ENCODE measurements around the gene BOK.
A peak's percentile ranks its signal among the peaks of the same experiment; 100 is the strongest.
"Not testable (repeated sequence)": the region's sequence is repeated elsewhere in the genome, so short reads cannot be mapped to it uniquely, and the experiment has no call there.

BOK gene

GRCh38 chr2:241559323-241560161 is 997 bp downstream of the BOK start:
- peak; percentile 18 for DNase-seq (ENCODE audit: low read depth)

- DNase-seq (ENCODE audit: low read depth) = no peak
These were observed 1.8 kb downstream of the BOK start for GRCh38 chr2:241560162-241560882.

DNA sequence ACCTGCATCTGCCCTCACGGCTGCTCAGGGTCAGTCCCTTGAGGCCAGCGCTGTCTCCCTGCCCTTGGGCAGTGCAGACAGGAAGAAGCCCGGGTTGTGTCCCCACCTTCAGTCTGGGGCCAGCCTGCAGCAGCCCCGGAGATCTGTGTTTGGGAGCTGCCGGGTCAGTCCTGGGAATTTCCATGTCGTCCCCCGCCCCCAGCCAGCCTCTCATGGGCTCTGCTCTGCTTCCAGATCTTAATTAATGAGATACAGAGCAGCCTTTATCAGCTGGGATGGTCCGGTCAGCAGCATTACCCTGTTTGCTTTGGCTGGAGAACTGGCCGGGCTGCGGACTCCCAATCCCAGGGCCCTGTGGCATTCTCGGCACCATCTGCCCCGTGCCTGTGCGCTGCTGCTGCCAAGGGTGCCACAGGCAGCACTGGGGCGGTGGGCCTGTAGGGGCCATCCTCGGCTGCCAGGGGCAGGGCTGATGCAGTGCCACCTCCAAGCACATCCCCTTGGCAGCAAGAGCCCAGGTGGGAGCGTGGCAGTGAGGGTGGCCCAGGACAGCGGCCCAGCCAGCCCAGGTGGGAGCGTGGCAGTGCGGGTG is 2.4 kb downstream of the BOK start:
- no peak for DNase-seq (ENCODE audit: low read depth)

- DNase-seq (ENCODE audit: low read depth) = no peak
These were observed 3.3 kb downstream of the BOK start for GRCh38 chr2:241561832-241562231.

GRCh38 chr2:241562269-241562891 is 3.8 kb downstream of the BOK start:
- DNase-seq (ENCODE audit: low read depth) = no peak

DNA sequence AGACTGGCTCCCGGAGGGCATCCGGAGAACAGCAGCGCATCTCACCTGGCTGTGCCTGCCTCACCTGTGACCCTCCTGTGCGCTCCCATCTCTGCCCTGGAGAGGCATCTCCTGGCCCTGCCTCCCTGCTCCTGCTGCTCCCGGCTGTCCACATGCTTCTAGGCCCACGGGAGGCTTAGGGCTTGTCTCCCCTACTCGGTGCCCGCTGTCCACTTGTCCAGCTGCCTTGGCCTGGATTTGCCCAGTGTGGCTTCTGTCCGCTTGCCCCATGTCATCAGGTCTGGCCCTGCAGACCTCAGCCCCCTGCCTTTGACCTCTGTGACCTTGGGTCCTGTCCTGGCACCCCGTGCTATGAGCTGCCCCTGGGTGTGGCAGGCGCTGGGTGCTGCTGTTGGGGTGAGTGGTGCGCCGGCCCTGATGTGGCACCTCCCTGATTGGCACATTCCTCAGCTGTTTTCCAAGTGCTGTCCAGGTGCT is 4.5 kb downstream of the BOK start:
- no peak for DNase-seq (ENCODE audit: low read depth)

GRCh38 chr2:241563571-241563980 is 5.0 kb downstream of the BOK start:
- no peak for DNase-seq (ENCODE audit: low read depth)

- no peak for DNase-seq (ENCODE audit: low read depth)
These were observed 5.5 kb downstream of the BOK start for GRCh38 chr2:241563981-241564595.

DNA sequence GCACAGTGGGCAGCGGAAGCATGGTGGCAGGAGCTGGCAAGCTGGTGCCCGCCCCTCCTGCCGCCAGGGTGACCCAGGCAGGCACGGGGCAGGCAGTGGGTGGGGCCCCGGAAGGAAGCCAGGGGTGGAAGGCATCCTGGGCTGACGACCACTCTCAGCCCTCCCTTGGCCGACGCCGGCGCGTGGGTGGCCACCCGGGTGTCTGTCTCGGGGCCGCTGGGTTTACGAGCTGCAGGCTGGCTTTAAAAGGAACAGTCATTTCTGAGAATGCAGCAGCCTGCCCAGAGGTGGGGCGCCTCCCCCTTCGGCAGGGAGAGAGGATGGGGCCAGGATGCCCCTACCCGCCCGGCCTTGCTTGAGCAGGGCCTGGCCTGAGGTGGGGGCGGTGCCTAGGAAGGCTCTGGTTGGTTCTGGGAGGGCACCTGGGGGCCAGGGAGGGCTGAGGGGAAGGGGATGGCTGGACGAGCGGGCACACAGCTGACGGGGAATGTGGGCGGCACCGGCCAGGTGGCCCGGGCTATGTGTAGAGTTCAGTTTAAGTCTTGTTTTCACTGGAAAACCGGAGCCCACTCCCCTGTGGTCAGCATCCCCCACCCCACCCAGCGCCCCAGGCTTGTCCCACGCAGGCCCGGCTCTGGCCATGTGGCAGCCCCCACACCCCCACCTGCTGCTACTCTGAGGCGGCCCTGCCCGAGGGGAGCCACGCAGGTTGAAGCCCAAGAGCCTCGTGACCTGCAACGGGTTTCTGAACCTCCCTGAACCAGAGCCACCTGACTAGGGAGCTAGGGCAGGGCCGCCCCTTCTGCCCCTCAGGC is 6.3 kb downstream of the BOK start:
- DNase-seq (ENCODE audit: low read depth) = no peak

DNA sequence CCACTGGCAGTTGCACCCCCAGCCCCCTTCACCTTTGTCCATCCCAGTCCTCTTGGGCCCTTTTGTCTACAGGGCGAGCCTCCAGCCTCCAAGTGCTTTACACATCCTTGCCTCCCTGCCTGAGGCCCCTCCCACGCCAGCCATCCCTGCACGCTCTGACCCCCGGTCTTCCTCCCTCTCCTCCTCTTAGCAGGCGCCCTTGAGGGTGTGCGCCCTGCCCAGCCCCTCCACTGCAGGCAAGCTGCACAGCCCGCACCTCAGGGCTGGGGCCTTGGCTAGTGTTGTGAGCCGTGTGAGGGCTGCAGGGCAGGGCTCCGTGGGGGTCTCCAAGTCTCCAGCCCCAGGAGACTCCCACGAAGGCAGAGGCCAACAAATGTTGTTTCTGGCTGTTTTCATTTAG is 6.9 kb downstream of the BOK start:
- DNase-seq (ENCODE audit: low read depth) = no peak

GRCh38 chr2:241566021-241566420 is 7.5 kb downstream of the BOK start:
- DNase-seq (ENCODE audit: low read depth) = not testable (repeated sequence)

- no peak for DNase-seq (ENCODE audit: low read depth)
These were observed 7.9 kb downstream of the BOK start for GRCh38 chr2:241566468-241566867.

- not testable (repeated sequence) for DNase-seq (ENCODE audit: low read depth)
These were observed 8.7 kb downstream of the BOK start for GRCh38 chr2:241567266-241567665.

DNA sequence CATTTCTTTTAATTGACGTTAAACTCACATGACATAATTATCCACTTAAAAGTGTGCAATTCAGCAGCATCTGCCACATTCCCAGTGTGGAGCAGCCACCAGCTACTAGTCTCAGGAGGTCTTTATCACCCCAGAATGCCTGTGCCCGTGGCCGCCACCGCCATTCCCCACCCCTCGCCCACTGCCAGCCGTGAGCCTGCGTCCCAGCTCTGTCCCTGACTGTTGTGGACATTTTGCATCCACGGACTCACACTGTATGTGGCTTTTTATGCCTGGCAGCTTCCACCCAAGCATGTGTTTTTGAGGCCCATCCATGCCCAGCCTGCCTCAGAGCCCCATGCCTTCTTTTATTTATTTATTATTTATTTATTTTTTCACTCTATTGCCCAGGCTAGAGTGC is 9.2 kb downstream of the BOK start:
- no peak for DNase-seq (ENCODE audit: low read depth)

- DNase-seq (ENCODE audit: low read depth) = no peak
These were observed 10.2 kb downstream of the BOK start for GRCh38 chr2:241568726-241569125.

- no peak for DNase-seq (ENCODE audit: low read depth)
These were observed 11.3 kb downstream of the BOK start for GRCh38 chr2:241569831-241570281.

GRCh38 chr2:241570961-241571581 is 12.5 kb downstream of the BOK start:
- no peak for DNase-seq (ENCODE audit: low read depth)

DNA sequence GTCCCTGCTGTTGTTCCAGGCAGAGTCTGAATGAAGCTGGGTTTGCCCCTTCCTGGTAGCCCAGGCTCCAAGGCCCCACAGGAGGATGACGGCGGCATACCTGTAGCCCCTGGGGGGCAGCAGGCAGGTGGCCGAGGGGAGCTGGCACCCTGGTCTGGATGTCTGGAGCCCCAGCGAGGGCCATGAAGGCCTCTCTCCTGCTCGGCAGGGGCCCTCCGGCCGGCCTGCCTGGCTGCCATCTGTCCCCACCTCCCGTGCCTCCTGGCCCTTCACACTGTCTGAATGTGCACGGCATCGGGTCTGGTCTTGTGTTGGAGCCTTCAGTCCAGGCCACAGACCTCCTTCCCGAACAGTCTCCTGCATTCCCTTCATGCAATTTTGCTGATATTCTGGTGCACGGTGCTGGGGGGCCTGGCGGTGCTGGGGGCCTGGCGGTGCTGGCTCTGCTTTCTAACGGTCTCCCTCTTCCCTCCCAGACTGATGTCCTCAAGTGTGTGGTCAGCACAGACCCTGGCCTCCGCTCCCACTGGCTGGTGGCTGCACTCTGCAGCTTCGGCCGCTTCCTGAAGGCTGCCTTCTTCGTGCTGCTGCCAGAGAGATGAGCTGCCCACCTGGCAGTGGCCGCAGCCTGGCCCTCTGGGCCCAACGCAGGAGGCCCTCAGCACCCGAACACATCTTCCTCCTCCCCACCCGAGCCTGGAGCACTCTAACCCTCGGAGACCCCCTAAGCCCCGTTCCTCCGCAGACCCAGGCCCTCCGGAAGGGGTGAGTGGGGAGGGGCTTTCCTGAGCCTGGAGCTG is 13.5 kb downstream of the BOK start:
- no peak for DNase-seq (ENCODE audit: low read depth)

GRCh38 chr2:241572915-241573651 is 14.5 kb downstream of the BOK start:
- not testable (repeated sequence) for DNase-seq (ENCODE audit: low read depth)
